H54 (cell line): ENCODE data around the gene LSM14A.

ENCODE experiments used
- DNase-seq: peaks from one replicate; pipeline ENCODE4 v3.0.0; 2011; ENCODE audit warnings: low spot score, mixed read lengths; ENCODE audit not compliant: insufficient read length
- FAIRE-seq: peaks from 3 replicates; lab custom pipeline; 2011; peaks lifted over from hg19 to GRCh38; lab: Jason Lieb, UNC
- POLR2A ChIP-seq: IDR thresholded peaks from 2 replicates; pipeline ENCODE4 v1.6.1; 2011; ENCODE audit warnings: low read depth, mild to moderate bottlenecking, low read length

LSM14A gene

DNA sequence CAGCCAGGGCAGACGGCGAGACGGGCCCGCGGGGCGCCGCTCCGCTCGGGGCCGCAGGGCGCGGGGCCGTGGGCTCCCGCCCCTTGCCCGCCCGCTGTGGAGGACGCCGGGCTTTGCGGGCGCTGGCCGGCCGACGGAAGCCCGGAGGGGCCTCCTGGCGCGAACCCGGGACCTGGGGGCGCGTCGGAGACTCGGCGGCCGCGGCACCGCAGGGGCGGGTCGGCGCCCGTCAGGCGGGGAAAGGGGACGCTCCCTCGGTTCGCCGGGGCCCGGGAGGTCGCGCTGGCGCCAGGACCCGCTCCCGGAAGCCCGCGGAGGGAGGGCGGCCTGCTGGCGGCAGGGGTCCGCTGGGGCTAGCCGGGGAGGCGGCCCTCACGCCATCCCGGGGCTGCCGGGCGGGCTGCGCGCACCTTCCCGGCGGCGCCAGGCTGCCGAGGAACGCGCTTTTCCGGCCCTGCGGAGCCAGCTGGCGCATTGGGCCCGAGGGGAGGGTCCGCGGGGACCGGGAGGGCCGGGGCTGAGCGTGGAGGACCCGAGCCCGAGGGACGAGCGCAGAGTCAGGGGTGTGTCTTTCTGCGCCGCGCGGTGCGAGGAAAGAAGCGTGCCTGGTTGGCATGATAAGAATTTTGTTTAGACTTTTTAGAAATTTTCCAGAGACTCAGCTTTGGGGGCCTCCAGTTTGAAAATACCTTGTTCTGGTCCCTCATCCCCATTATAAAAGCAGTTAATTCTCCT is 82.6 kb downstream of the LSM14A start:
- TF ChIP-seq POLR2A: no peak
- FAIRE-seq (no peak), DNase-seq (peak; percentile 66)

GRCh38 chr19:34255546-34255945 is 83.2 kb downstream of the LSM14A start:
- FAIRE-seq: no peak
- DNase-seq: no peak
- TF ChIP-seq POLR2A: no peak

DNA sequence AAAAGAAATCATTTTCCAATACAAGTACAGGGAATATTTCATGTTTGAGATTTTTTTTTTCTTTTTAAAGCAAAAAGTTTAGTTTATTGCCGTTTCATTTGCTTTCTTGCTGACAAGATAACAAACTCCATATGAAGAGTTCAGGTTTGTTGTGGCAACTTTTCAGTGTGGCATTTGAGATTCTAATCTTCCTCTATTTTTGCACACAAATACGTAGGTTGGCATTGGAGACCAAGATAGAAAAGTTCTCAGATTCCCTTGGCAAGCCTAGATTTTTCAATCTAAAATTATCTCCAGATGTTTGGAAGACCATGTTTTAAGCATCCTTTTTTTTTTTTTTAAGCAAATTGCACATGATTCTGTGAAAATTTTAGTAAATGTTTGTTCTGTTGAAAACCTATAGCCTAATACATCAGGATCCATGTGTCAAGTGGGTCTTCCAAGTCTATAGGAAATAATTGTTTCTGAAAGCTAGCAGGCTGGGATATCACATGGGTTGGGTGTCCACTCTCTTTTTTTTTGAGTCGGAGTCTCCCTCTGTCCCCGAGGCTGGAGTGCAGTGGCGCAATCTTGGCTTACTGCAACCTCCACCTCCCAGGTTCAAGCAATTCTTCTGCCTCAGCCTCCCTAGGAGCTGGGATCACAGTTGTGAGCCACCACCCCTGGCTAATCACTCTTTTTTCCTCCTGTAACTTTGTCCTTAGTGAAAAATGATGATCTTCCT is 84.7 kb downstream of the LSM14A start:
- no peak for TF ChIP-seq POLR2A
- no peak for FAIRE-seq

GRCh38 chr19:34257559-34257924 is 85.2 kb downstream of the LSM14A start:
- DNase-seq (no peak), FAIRE-seq (no peak)
- no peak for TF ChIP-seq POLR2A

More for the DNA sequence above, 84.7 kb downstream of the LSM14A start:
- DNase-seq: no peak

DNA sequence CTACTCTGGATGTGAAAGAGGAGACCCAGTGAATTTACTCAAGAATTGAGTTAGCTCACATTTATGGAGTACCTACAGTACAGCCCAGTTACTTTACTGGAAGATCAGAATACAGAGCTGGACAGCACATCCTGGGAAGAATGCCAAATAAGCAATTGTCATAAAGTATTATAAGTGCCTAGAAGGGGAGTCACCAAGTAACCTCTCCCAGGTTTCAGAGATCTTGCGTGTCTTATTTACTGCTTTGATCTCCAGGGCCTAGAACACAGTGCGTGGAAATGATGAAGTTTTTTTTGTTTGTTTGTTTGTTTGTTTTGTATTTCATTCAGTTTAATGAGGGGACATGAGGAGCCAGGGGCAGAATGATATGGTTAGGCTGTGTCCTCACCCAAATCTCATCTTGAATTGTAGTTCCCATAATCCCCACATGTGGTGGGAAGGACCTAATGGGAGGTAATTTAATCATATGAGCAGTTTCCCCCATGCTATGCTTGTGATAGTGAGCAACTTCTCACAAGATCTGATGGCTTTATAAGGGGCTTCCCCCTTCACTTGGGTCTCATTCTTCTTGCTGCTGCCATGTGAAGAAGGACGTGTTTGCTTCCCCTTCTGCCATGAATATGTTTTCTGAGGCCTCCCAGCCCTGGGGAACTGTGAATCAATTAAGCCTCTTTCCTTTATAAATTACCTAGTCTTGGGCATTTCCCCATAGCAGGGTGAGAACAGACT is 87.2 kb downstream of the LSM14A start:
- no peak for FAIRE-seq
- DNase-seq: no peak
- no peak for TF ChIP-seq POLR2A

- FAIRE-seq (no peak), DNase-seq (no peak)
- TF ChIP-seq POLR2A: no peak
Measured at GRCh38 chr19:34260771-34261173, 88.5 kb downstream of the LSM14A start.

DNA sequence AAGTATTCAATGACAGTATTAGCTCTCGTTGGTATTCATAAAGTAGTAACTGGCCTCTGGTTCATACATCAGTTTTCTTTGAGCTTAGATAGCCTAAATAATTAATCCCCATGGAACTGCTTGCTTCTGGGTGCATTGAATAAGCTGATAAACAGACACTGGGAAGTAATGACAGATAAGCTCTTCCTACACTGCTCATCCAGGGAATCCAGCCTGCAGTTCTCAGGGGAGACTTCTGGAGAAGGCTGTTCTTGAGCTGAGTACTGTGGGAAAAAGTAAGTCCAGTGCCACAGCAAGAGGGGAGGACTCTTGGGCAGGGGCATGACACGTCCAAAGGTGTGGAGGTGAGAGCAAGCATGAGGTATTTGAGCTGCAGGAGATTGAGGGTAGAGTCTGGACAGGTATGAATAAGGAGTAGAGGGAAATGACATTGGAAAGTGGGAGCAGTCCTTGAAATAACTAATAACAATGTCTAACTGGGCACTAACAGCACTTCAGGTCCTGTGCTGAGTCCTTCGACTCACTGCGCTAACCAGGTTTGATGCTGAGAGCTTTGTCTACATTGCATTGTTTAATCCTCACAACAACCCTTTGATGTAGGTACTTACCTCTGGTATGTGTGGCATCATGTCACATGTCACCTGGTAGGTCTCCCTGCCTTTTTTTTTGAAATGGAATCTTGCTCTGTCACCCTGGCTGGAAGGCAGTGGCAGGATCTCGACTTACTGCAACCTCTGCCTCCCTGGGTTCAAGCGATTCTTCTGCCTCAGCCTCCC is 89.2 kb downstream of the LSM14A start:
- no peak for TF ChIP-seq POLR2A
- DNase-seq: no peak
- FAIRE-seq: no peak

GRCh38 chr19:34263745-34264237 is 91.5 kb downstream of the LSM14A start:
- no peak for TF ChIP-seq POLR2A
- FAIRE-seq (no peak), DNase-seq (no peak)

DNA sequence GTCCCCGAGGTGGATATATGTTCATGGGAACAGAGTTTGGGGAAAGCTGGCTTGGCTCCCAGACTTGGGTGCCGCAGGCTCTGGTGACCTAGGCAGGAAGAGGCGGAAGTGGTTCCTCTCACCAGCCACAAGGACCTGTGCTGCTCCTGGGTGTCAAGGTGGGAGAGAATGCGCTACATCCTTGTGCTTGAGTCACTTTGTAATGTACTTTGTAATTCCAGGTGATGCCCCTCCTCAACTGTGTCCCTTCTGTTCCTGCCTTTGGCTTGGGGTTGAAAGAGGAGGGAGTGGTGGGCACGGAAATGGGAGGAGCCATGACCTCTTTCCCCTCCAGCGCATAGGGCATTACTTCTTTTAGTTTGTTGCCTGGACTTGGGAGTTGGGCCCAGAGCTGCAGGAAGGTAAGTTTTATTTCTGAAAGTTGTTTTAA is 92.9 kb downstream of the LSM14A start:
- DNase-seq (no peak), FAIRE-seq (no peak)
- TF ChIP-seq POLR2A: no peak

GRCh38 chr19:34269081-34269480 is 96.8 kb downstream of the LSM14A start:
- no peak for TF ChIP-seq POLR2A
- DNase-seq (no peak), FAIRE-seq (no peak)

DNA sequence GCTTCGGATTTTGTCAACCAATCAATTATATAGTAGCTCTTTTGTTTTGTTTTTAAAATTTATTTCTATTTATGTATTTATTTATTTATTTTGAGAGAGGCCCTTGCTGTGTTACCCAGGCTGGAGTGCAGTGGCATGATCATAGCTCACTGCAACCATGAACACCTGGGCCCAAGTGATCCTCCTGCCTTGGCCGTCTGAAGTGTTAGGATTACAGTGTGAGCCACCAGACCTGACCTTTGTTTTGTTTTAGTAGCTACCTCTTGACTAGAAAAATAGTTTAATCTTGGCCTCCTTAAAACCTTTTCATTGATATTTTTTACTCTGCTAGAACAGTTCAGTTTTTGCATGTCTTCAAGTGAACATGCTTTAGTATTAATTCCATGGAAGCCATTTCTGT is 97.2 kb downstream of the LSM14A start:
- no peak for TF ChIP-seq POLR2A
- DNase-seq: no peak
- FAIRE-seq: no peak

DNA sequence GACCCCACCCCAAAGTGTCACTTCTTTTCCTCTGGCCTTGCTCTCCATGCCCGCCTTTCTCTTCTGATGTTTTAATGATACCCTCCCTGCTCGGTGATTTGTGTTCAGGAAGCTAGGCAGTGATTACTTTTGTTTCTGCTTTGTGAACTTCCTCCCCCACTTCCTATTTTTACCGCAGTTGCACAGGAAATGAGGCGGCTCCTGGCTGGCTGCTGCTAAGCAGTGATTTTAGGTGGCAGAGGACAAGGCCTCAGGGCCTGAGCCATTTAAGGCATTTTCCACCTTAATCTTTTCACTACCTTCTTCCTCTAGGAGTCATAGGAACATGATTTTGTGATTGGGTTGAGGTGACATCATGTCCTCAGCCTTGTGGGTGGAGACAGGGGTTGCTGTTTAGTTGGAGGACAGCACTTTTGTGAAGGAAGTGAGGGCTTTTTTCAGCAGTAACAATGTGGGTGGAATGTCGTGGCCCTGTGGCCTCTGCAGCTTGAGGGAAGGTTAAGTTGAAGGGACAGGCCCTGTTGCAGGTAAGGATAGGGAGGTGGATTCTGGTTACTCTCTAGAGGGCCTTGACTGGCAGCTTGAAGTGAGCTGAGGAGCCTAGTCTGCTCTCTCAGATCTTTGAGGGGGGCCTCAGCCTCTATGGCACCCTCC is 97.8 kb downstream of the LSM14A start:
- DNase-seq (peak; percentile 53), FAIRE-seq (peak; percentile 38)
- no peak for TF ChIP-seq POLR2A

DNA sequence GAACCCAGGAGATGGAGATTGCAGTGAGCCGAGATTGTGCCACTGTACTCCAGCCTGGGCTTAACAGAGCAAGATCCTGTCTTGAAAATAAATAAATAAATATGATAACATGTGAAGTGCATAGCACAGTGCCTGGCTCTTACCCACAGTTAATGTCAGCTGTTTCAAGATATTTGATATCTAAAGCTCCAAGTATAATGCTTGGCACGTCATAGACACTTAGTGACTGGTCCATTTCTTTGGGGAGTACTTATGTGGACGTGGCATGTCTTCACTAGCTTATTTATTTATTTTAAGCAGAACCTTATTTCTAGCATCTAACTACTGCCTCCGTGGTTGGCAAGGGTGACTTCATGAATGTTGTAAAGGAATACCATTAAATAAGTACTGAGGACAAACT is 100.8 kb downstream of the LSM14A start:
- FAIRE-seq: no peak

More for the DNA sequence above, 100.8 kb downstream of the LSM14A start:
- DNase-seq: no peak
- TF ChIP-seq POLR2A: no peak
